MM.1S (cell line): ENCODE data around the gene LTV1.

ENCODE experiments used
- DNase-seq: peaks from one replicate; pipeline ENCODE4 v3.0.0-alpha.2; 2015
- H2AFZ ChIP-seq: fragments of 300-600 bp; sonication (generic); 2 replicates; pipeline ENCODE4 v1.6.0; 2016; ENCODE audit warnings: antibody characterized with exemption, low read length
- H3F3A ChIP-seq: fragments of 300-600 bp; sonication (generic); 2 replicates; pipeline ENCODE4 v1.6.1; 2016; ENCODE audit warnings: mild to moderate bottlenecking, antibody characterized with exemption, low read length, moderate library complexity, mixed read lengths; ENCODE audit not compliant: insufficient read depth
- H3K27ac ChIP-seq: fragments of 300-600 bp; sonication (generic); 2 replicates; pipeline ENCODE4 v1.5.1; 2016; ENCODE audit warnings: mild to moderate bottlenecking, low read length
- H3K27me3 ChIP-seq: fragments of 300-600 bp; sonication (generic); replicated peaks from 2 replicates; pipeline ENCODE4 v1.6.0; 2016; ENCODE audit warnings: low read length; ENCODE audit not compliant: insufficient read depth
- H3K36me3 ChIP-seq: fragments of 300-600 bp; sonication (generic); replicated peaks from 2 replicates; pipeline ENCODE4 v1.6.1; 2016; ENCODE audit warnings: mild to moderate bottlenecking, low read length, mixed read lengths; ENCODE audit not compliant: insufficient read depth
- H3K4me1 ChIP-seq: fragments of 300-600 bp; sonication (generic); 2 replicates; pipeline ENCODE4 v1.6.1; 2016; ENCODE audit warnings: low read length, mixed read lengths
- H3K4me2 ChIP-seq: fragments of 300-600 bp; sonication (generic); 2 replicates; pipeline ENCODE4 v1.6.0; 2016; ENCODE audit warnings: low read depth, low read length
- H3K4me3 ChIP-seq: fragments of 300-600 bp; sonication (generic); 2 replicates; pipeline ENCODE4 v1.5.1; 2016; ENCODE audit warnings: low read length, mixed read lengths
- H3K79me2 ChIP-seq: fragments of 300-600 bp; sonication (generic); 2 replicates; pipeline ENCODE4 v1.6.1; 2016; ENCODE audit warnings: mixed run types, low read length, mixed read lengths
- H3K9ac ChIP-seq: fragments of 300-600 bp; sonication (generic); 2 replicates; pipeline ENCODE4 v1.6.1; 2016; ENCODE audit warnings: low read length, mixed read lengths
- H3K9me2 ChIP-seq: fragments of 300-600 bp; sonication (generic); replicated peaks from 2 replicates; pipeline ENCODE4 v1.6.1; 2016; ENCODE audit warnings: mild to moderate bottlenecking, low read length, mixed read lengths; ENCODE audit not compliant: insufficient read depth
- H3K9me3 ChIP-seq: fragments of 300-600 bp; sonication (generic); replicated peaks from 2 replicates; pipeline ENCODE4 v1.6.1; 2016; ENCODE audit warnings: mild to moderate bottlenecking, low read length, mixed read lengths; ENCODE audit not compliant: insufficient read depth
- H4K20me1 ChIP-seq: fragments of 300-600 bp; sonication (generic); 2 replicates; pipeline ENCODE4 v1.6.1; 2016; ENCODE audit warnings: mild to moderate bottlenecking, low read length, moderate library complexity, mixed read lengths; ENCODE audit not compliant: insufficient read depth
- CTCF ChIP-seq: fragments of 300-600 bp; sonication (generic); IDR thresholded peaks from 2 replicates; pipeline ENCODE4 v1.5.1; 2016; ENCODE audit warnings: antibody characterized with exemption, low read length, mixed read lengths
- EZH2 ChIP-seq: fragments of 300-600 bp; sonication (generic); optimal IDR thresholded peaks from 2 replicates; pipeline ENCODE3; 2017; ENCODE audit warnings: low read depth, mild to moderate bottlenecking, antibody characterized with exemption, low read length, mixed read lengths
- EZH2phosphoT487 ChIP-seq: fragments of 300-600 bp; sonication (generic); IDR thresholded peaks from 2 replicates; pipeline ENCODE4 v1.6.1; 2018; ENCODE audit warnings: antibody characterized with exemption, low read length

LTV1 gene

GRCh38 chr6:143807103-143807772 is 35.9 kb upstream of the LTV1 start:
- H3K9ac ChIP-seq: no peak overlapping the region
- no peak overlapping the region for H3K27ac ChIP-seq
- no peak overlapping the region for H2AFZ ChIP-seq
- H3K9me2 ChIP-seq: no peaks in the 10 kb centered on the region
- no peak for TF ChIP-seq CTCF
- TF ChIP-seq EZH2phosphoT487: no peak
- TF ChIP-seq EZH2: no peak
- no peaks in the 10 kb centered on the region for H3K9me3 ChIP-seq
- H3K4me2 ChIP-seq: no peak overlapping the region
- H3K27me3 ChIP-seq: no peaks in the 10 kb centered on the region
- no peaks in the 10 kb centered on the region for H4K20me1 ChIP-seq
- H3K4me1 ChIP-seq: no peaks in the 10 kb centered on the region
- H3K79me2 ChIP-seq: no peaks in the 10 kb centered on the region
- H3K36me3 ChIP-seq: no peaks in the 10 kb centered on the region
- H3F3A ChIP-seq: no peaks in the 10 kb centered on the region
- H3K4me3 ChIP-seq: no peak overlapping the region
- no peak for DNase-seq

GRCh38 chr6:143810745-143811144 is 32.4 kb upstream of the LTV1 start:
- Histone ChIP-seq H3K4me1 (no peaks in the 10 kb centered on the region), H3K9me3 (no peaks in the 10 kb centered on the region), H3K9ac (no peak overlapping the region), H3K4me3 (no peak overlapping the region), H3K36me3 (no peaks in the 10 kb centered on the region), H3K79me2 (no peaks in the 10 kb centered on the region), H3K9me2 (no peaks in the 10 kb centered on the region), H3F3A (no peaks in the 10 kb centered on the region), H3K4me2 (no peak overlapping the region), H2AFZ (no peak overlapping the region), H4K20me1 (no peaks in the 10 kb centered on the region), H3K27ac (no peak overlapping the region), H3K27me3 (no peaks in the 10 kb centered on the region)
- TF ChIP-seq CTCF (no peak), EZH2 (no peak), EZH2phosphoT487 (no peak)
- no peak for DNase-seq

- H3K9me2 ChIP-seq: no peaks in the 10 kb centered on the region
- no peak for DNase-seq
- no peak for TF ChIP-seq CTCF
- no peak for TF ChIP-seq EZH2phosphoT487
- no peak for TF ChIP-seq EZH2
Observed at GRCh38 chr6:143811501-143812157, 31.5 kb upstream of the LTV1 start.

More at GRCh38 chr6:143811501-143812157, 31.5 kb upstream of the LTV1 start:
- H3F3A ChIP-seq: no peaks in the 10 kb centered on the region
- no peak overlapping the region for H3K27ac ChIP-seq
- no peaks in the 10 kb centered on the region for H3K4me1 ChIP-seq
- H3K9ac ChIP-seq: no peak overlapping the region
- H3K4me2 ChIP-seq: no peak overlapping the region
- no peak overlapping the region for H3K4me3 ChIP-seq
- no peaks in the 10 kb centered on the region for H3K9me3 ChIP-seq
- H4K20me1 ChIP-seq: no peaks in the 10 kb centered on the region
- no peaks in the 10 kb centered on the region for H3K27me3 ChIP-seq
- no peaks in the 10 kb centered on the region for H3K36me3 ChIP-seq
- H3K79me2 ChIP-seq: no peaks in the 10 kb centered on the region
- H2AFZ ChIP-seq: no peak overlapping the region
